Activated CD4-positive, alpha-beta T cell treated with anti-CD3 and anti-CD28 coated beads, Interleukin-2, amount 50 U/mL, for 1 hour (primary cell): ENCODE results near the gene SNX13.
A peak's percentile ranks its signal among the peaks of the same experiment; 100 is the strongest.

ENCODE experiments used
- DNase-seq: peaks from one replicate; pipeline ENCODE4 v3.0.0-alpha.2; 2020

SNX13 gene

DNA sequence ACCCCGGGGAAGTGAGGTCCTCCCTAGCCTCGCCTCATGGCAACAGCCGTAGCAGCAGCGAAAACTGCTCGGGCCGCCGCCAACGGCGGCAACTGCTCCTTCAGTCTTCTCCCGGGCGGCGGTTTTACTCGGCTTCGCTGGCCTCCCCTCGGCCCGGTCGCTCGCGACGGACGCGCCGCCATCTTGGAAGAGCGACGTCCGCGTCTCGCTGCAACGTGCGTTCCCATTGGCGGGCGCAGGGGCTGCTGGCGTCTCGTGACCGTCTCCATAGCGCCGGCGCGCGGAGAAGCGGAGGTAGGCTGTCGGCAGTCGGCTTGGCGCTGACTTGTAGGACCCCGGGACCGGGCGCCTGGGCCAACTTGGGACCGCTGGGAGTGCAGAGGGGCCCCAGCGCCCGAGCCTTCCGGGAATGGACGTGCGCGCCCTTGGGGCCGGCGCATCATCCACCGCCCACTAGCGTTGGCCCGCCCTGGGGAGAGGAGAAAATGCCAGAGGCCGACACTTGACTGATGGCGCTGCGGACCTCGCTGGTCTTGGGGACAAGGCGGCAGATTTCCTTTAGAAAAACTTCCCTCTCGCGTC is at the start of gene SNX13:
Gene SNX13 (minus strand): TSS at position 193 of the 582 bp plus-strand sequence. CDS start 199 bp downstream, outside the sequence.
- DNase-seq: peak; percentile 87

DNA sequence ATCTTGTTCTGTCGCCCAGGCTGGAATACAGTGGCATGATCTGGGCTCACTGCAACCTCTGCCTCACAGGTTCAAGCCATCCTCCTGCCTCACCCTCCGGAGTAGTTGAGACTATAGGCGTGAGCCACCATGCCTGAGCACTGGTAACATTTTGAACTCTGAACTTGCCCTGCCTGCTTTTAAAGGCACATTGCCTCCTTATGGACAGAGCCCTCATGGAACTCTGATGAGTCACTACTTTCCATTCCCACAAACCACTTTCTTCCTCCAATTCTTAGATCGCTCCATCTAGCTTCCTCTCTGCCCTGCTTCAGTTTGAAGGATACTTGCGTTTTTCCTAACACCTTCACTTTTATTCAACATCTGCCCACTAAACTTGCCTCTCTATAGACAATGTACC is 49.3 kb upstream of the SNX13 start:
- no peak for DNase-seq

GRCh38 chr7:17988858-17989257 is 48.6 kb upstream of the SNX13 start:
- DNase-seq: no peak

GRCh38 chr7:17988141-17988540 is 47.8 kb upstream of the SNX13 start:
- DNase-seq: no peak

DNA sequence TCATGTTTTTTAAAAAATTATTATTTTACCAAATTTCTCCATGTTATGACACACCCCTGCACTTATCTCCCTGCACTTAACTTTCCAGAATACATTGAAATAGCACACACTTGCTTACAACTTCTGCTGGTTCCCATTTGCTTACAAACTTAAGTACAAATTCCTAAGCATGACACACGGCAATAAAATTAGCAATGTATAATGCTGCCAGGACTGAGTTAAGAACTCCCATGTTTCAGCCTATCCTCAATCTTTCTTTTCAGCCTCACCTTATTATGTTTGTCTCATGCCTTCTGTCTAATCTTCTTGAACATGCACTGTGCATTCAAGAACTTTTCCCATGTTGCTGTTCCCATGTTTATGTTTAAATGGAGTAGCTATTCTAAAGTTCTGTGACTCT is 46.6 kb upstream of the SNX13 start:
- no peak for DNase-seq

GRCh38 chr7:17985473-17986239 is 45.4 kb upstream of the SNX13 start:
- no peak for DNase-seq

GRCh38 chr7:17984288-17984687 is 44.0 kb upstream of the SNX13 start:
- DNase-seq: no peak

- DNase-seq: no peak
Observed at GRCh38 chr7:17983221-17984062, 43.1 kb upstream of the SNX13 start.

GRCh38 chr7:17976952-17977351 is 36.7 kb upstream of the SNX13 start:
- DNase-seq: no peak

DNA sequence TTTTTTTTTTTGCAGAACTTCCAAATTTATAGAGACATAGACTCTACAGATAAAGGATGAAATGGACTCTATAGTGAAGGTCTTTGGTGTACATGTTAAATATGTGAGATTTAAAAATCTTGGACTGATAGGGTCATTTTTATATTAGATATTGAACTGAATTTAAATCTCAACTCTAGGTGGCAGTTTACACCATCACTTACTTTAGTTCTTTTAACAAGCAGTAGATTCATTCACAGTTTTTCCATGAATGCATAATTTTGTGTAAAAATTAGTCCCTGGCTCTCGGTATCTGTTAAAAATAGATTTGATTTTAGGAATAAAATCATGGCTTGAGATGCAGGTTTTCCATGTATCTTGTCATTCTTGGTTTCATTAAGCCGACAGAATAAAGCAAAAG is 31.1 kb upstream of the SNX13 start:
- DNase-seq: no peak

DNA sequence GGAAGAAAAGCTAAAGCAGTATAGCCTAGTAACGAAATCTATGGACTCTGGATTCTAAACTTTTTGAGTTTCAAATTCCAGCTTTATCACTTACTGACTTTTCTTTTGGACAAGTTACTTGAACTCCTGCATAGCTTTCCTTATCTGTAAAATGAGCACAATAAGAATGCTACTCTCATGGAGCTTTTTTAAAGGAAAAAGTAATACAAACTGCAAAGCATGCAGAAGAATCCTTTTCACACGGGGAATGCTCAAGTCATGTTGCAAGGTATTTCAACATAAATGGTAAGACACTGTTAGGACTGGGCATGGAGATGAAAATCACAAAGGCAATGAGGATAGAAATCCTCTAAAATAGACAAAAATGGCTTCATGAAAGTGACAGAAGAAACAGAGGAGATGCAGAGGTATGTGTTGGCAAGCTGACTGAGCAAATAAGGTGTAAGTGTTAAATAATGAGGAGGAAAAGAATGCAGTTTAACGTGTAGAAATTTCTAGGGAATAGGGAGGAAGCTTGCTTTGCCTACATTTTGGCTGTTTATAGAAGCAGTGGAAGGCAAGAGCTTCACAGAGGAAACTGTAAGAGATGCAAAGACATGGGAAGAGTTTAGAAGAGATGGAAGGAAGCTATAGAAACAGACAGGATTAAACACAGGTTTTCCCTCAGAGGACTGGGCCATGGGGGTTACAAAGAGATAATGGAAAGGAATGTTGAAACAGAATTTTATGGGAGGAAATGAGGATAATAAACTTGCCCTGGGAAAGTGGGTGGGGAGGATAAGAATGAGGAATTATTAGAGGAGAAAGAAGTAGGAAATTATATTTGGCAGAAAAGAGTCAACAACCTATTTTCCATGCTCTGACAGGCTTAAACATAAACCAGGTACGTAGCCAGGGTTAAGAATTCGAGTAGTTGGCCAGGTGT is 28.8 kb upstream of the SNX13 start:
- DNase-seq: no peak

GRCh38 chr7:17966706-17967105 is 26.4 kb upstream of the SNX13 start:
- no peak for DNase-seq

GRCh38 chr7:17965603-17966002 is 25.3 kb upstream of the SNX13 start:
- no peak for DNase-seq

DNA sequence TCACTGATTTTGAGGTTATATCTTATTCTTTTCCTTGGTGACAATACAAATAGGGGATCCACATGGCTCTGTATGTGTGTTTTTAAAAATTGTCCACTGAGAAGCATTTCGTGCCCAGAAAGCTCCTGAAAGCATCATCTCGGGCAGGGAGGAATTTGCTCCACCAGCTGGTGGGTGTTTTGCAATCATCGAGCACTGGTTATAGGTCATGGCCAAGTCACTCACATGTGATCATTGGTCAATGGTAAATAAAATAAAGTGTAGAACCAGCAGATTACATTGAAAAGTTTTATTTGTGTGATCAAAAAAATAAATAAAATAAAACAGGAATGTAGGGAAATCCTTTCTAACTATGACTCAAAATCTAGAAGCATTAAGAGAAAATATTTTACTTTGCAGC is 23.0 kb upstream of the SNX13 start:
- DNase-seq: no peak

DNA sequence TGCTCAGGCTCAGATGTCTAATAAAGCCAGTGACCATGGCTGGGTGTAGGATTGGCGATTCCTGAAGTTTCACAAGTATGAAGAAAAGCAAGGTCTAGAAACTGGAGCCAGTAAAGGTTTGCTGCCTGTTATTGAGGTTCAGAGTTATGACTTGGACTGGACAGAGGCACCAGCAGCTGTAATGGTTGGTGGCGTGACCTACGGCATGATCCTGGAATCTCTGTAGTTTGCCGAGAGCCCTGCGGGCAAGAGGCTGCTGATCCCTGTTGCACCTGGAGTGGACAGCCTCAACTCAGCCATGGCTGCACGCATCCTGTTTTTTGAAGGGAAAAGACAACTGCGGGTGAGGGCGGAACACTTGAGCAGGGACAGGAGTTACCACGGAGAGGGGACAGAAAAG is 22.4 kb upstream of the SNX13 start:
- no peak for DNase-seq

- no peak for DNase-seq
Observed at GRCh38 chr7:17957871-17958270, 17.6 kb upstream of the SNX13 start.

DNA sequence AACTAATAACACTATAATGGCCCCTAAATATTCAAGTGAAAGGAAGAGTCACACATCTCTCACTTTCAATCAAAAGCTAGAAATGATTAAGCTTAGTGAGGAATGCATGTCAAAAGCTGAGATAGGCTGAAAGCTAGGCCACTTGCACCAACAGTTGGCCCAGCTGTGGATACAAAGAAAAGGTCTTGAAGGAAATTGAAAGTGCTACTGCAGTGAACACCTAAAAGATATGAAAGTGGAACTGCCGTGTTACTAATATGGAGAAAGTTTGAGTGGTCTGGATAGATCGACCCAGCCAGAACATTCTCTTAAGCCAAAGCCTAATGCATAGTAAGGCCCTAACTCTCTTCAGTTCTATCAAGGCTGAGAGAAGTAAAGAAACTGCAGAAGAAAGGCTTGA is 12.1 kb upstream of the SNX13 start:
- no peak for DNase-seq

DNA sequence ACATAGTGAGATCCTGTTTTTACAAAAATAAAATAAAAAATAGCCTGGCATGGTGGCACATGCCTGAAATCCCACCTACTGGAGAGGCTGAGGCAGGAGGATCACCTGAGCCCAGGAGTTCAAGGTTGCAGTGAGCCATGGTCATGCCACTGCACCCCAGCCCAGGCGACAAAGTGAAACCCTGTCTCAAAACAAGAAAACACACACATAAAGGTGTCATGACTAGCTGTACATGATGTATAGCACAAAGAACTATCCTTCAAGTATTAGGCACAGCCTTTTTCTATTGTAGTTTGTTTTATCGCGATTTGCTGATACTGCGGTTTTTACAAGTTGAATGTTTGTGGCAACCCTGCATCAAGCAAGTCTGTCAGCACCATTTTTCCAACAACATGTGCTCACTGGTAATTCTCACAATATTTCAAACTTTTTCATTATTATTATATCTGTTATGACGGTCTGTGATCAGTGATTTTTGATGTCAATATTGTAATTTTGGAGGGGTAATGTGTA is 11.5 kb upstream of the SNX13 start:
- no peak for DNase-seq

DNA sequence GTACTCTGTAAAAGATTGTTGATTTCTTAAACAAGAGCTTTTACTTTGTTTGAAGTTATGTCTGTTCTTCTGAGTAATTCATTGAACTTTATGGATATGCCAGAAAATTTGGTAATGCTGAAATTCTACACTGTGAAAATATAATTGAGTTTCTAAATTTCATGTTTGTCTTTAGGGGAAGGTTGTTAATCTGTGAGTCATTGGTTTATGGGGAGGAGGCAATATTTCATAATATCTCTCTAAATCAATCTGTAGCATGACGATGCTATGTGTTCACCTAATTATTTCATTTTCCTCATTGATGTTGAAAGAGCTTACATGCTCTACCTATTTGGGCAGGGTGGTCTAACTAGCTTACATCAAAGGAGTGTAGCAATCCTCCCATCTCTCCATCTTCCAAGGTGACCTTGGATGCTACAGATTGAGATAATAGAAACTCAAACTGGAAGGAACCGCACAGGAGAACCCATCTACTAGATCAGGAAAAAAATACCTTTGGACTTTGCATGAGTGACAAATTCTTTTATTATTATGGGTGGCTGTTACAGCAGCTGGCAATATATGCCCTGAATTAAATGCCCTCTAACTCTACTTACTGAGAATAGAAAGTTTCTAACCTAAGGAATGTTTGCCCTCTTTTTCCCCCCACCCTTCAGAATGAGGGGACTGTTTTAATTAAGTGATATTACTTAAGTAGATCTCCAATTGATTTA is 8.4 kb upstream of the SNX13 start:
- no peak for DNase-seq

DNA sequence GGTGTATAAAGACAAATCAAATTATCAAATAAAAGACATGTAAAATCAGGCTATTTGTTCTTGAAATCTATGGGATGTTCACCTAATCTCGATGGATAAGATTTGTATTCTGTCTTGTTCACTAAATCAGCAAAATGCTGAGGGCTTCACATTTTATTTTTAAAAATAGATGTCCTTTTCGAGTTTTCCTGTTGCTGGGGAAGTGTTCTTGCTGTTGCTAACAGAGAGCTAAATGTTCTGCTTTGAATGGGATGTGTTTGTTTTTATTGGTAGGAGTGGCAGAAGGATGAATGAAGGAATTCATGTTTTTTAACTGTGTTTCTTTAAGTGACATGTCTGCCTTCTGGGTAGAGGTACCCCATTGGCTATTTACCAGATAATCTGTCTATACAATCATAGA is 7.3 kb upstream of the SNX13 start:
- DNase-seq: no peak

GRCh38 chr7:17946591-17946990 is 6.3 kb upstream of the SNX13 start:
- DNase-seq: no peak

GRCh38 chr7:17944720-17945119 is 4.4 kb upstream of the SNX13 start:
- DNase-seq: no peak
